Neural cell (in vitro differentiated cells): ENCODE results near the gene PIWIL1. TPM values are rescaled to one million over a fixed set of nuclear protein-coding genes. Genes with fewer than 3 reads are reported as not detected.

Experiments
- H2AFZ ChIP-seq: fragments of 200-600, 300-800 bp; sonication (generic), shearing (Covaris generic); 2 replicates; pipeline ENCODE4 v1.6.0; 2014; ENCODE audit warnings: low read depth, mild to moderate bottlenecking, antibody characterized with exemption, low read length, moderate library complexity
- H3F3A ChIP-seq: fragments of 200-600 bp; shearing (Covaris generic); 2 replicates; pipeline ENCODE4 v1.6.1; 2016; ENCODE audit warnings: mild to moderate bottlenecking, moderate library complexity, mixed read lengths, antibody characterized with exemption, low read length; ENCODE audit not compliant: insufficient read depth, poor library complexity, severe bottlenecking
- H3K27ac ChIP-seq: fragments of 200-600, 300-800 bp; sonication (generic), shearing (Covaris generic); 2 replicates; pipeline ENCODE4 v1.5.1; 2014; ENCODE audit warnings: mild to moderate bottlenecking, low read length, moderate library complexity
- H3K27me3 ChIP-seq: fragments of 300-800, 200-600 bp; sonication (generic), shearing (Covaris generic); 2 replicates; pipeline ENCODE4 v1.6.0; 2014; ENCODE audit warnings: mild to moderate bottlenecking, low read depth, low read length, moderate library complexity; ENCODE audit not compliant: insufficient read depth
- H3K36me3 ChIP-seq: fragments of 300-800, 200-600 bp; sonication (generic), shearing (Covaris generic); 2 replicates; pipeline ENCODE4 v1.5.1; 2014; ENCODE audit warnings: mild to moderate bottlenecking, antibody characterized with exemption, low read length, moderate library complexity; ENCODE audit not compliant: insufficient read depth
- H3K4me2 ChIP-seq: fragments of 300-800, 200-600 bp; sonication (generic), shearing (Covaris generic); 2 replicates; pipeline ENCODE4 v1.6.0; 2014; ENCODE audit warnings: mild to moderate bottlenecking, low read length
- H3K4me3 ChIP-seq: fragments of 300-800, 200-600 bp; sonication (generic), shearing (Covaris generic); 2 replicates; pipeline ENCODE4 v1.5.1; 2014; ENCODE audit warnings: mild to moderate bottlenecking, low read length, moderate library complexity
- H3K79me2 ChIP-seq: fragments of 200-600 bp; shearing (Covaris generic); replicated peaks from 2 replicates; pipeline ENCODE4 v1.6.0; 2014; ENCODE audit warnings: mild to moderate bottlenecking, low read length, moderate library complexity; ENCODE audit not compliant: insufficient read depth
- H3K9ac ChIP-seq: fragments of 300-800, 200-600 bp; sonication (generic), shearing (Covaris generic); 2 replicates; pipeline ENCODE4 v1.6.1; 2016; ENCODE audit warnings: mild to moderate bottlenecking, low read length, mixed read lengths
- H3K9me2 ChIP-seq: fragments of 200-600 bp; shearing (Covaris generic); 2 replicates; pipeline ENCODE4 v1.6.1; 2016; ENCODE audit warnings: mild to moderate bottlenecking, low read length, mixed read lengths; ENCODE audit not compliant: insufficient read depth
- H3K9me3 ChIP-seq: fragments of 200-600, 300-800 bp; sonication (generic), shearing (Covaris generic); 2 replicates; pipeline ENCODE4 v1.6.1; 2016; ENCODE audit warnings: mild to moderate bottlenecking, mixed run types, low read length, moderate library complexity, mixed read lengths
- H4K20me1 ChIP-seq: fragments of 200-600 bp; shearing (Covaris generic); 2 replicates; pipeline ENCODE4 v1.6.1; 2016; ENCODE audit warnings: mild to moderate bottlenecking, mixed run types; ENCODE audit not compliant: insufficient read depth
- CTCF ChIP-seq: fragments of 450-650 bp; IDR thresholded peaks from 2 replicates; pipeline ENCODE4 v1.5.1; 2014; ENCODE audit warnings: antibody characterized with exemption, mild to moderate bottlenecking, moderate library complexity; ENCODE audit not compliant: poor library complexity, severe bottlenecking
- EP300 ChIP-seq: fragments of 450-650 bp; conservative IDR thresholded peaks from 2 replicates; pipeline ENCODE4 v1.6.1; 2014; ENCODE audit warnings: antibody characterized with exemption, mild to moderate bottlenecking, moderate library complexity; ENCODE audit not compliant: poor library complexity, severe bottlenecking
- EZH2 ChIP-seq: fragments of 200-600, 300-800 bp; shearing (Covaris generic), sonication (generic); IDR thresholded peaks from 2 replicates; pipeline ENCODE4 v1.6.1; 2014; ENCODE audit warnings: antibody characterized with exemption, low read length, borderline replicate concordance, mild to moderate bottlenecking; ENCODE audit not compliant: insufficient read depth, poor library complexity, severe bottlenecking
- MXI1 ChIP-seq: fragments of 450-650 bp; conservative IDR thresholded peaks from 2 replicates; pipeline ENCODE4 v1.6.1; 2014; ENCODE audit warnings: antibody characterized with exemption, mild to moderate bottlenecking; ENCODE audit not compliant: poor library complexity, severe bottlenecking
- POLR2AphosphoS5 ChIP-seq: IDR thresholded peaks from 2 replicates; pipeline ENCODE4 v1.6.1; 2012
- RAD21 ChIP-seq: fragments of 450-650 bp; conservative IDR thresholded peaks from 2 replicates; pipeline ENCODE4 v1.6.1; 2014; ENCODE audit warnings: antibody characterized with exemption, mild to moderate bottlenecking, moderate library complexity
- REST ChIP-seq: IDR thresholded peaks from 2 replicates; pipeline ENCODE4 v1.6.1; 2012; ENCODE audit warnings: borderline replicate concordance
- SMC3 ChIP-seq: fragments of 450-650 bp; conservative IDR thresholded peaks from 2 replicates; pipeline ENCODE4 v1.6.1; 2014; ENCODE audit warnings: antibody characterized with exemption, mild to moderate bottlenecking, moderate library complexity; ENCODE audit not compliant: poor library complexity
- TAF1 ChIP-seq: IDR thresholded peaks from 2 replicates; pipeline ENCODE4 v1.6.1; 2012; ENCODE audit warnings: low read depth
- polyA plus RNA-seq: library from polyadenylated mRNA; depleted of rRNA; stranded (reverse); fragments of >200 nt; gene quantifications from 2 replicates; pipeline ENCODE4 v1.2.3, GENCODE V29; 2014

Gene PIWIL1
- polyA plus RNA-seq, 1 donor from 2014 or later = not detected

- Histone ChIP-seq H3K79me2 (no peaks in the 10 kb centered on the region), H4K20me1 (no peaks in the 10 kb centered on the region), H2AFZ (no peak overlapping the region), H3K9ac (no peak overlapping the region), H3K27ac (no peak overlapping the region), H3K27me3 (no peaks in the 10 kb centered on the region), H3K4me2 (no peak overlapping the region), H3F3A (no peaks in the 10 kb centered on the region), H3K36me3 (no peaks in the 10 kb centered on the region), H3K4me3 (no peak overlapping the region), H3K9me2 (no peaks in the 10 kb centered on the region), H3K9me3 (no peaks in the 10 kb centered on the region)
- TF ChIP-seq RAD21 (no peak), SMC3 (no peak), POLR2AphosphoS5 (no peak), CTCF (no peak), EZH2 (no peak), EP300 (no peak)
Observed at GRCh38 chr12:130301559-130301958, 36.1 kb upstream of the PIWIL1 start.

DNA sequence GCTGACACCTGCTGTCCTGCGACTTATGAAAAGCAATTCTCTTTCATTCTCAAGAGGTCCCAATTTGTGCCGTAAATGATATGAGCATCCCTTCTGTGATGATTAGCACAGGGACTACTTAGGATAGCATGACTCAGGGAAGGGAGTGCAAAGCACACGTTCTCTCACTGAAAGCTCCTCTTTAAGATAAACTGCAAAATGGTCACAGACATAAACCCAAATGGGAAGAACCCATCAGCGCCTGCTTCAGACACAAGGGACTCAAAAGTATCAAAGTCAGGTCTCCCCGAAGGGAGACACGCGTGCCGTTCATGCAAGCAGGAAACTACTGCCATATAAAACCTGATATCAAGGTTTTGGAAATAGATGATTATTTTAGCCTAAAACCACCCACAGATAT lies 33.9 kb upstream of the PIWIL1 start:
- TF ChIP-seq EP300 (no peak), RAD21 (no peak), POLR2AphosphoS5 (no peak), TAF1 (no peak), MXI1 (no peak), EZH2 (no peak), REST (no peak), SMC3 (no peak), CTCF (no peak)
- Histone ChIP-seq H4K20me1 (no peaks in the 10 kb centered on the region), H3K9me2 (no peaks in the 10 kb centered on the region), H2AFZ (no peak overlapping the region), H3F3A (no peaks in the 10 kb centered on the region), H3K79me2 (no peaks in the 10 kb centered on the region), H3K9ac (no peak overlapping the region), H3K36me3 (no peaks in the 10 kb centered on the region), H3K4me3 (no peak overlapping the region), H3K27me3 (no peaks in the 10 kb centered on the region), H3K4me2 (no peak overlapping the region), H3K9me3 (no peaks in the 10 kb centered on the region), H3K27ac (no peak overlapping the region)
